NCI-H1417 treated with DMSO at 0.1 percent for 48 hours (cell line): Measurements from ENCODE around the gene CLMP.
"Not testable (repeated sequence)": the region's sequence is repeated elsewhere in the genome, so short reads cannot be mapped to it uniquely, and the experiment has no call there.

ENCODE experiments used
- DNase-seq: peaks from one replicate; lab custom pipeline; 2025; lab: John Stamatoyannopoulos, UW

Gene CLMP

GRCh38 chr11:123168241-123168640 lies 26.8 kb downstream of the CLMP start:
- no peak for DNase-seq

- DNase-seq, result no peak
Measured at GRCh38 chr11:123166071-123166559, 28.9 kb downstream of the CLMP start.

GRCh38 chr11:123164732-123165450 lies 30.2 kb downstream of the CLMP start:
- DNase-seq, result no peak

DNA sequence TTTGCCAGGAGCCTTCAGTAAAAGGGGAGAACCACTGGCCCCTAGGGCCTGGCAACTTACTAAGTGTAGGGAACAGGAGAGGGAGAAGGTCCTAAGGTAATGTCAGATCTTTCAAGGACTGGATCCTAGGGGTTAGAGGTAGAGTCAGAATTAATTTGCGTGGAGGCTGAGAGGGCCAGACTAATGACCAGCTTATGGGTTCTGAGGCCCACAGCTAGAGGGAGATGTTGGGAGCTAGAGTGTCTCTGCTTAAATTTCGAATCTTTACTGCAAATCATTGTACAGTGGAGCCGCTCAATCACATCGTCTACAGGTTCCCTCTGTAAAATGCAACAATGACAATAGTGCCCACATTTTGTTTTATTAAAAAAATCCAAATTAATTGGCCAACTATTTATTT lies 31.4 kb downstream of the CLMP start:
- no peak for DNase-seq

DNA sequence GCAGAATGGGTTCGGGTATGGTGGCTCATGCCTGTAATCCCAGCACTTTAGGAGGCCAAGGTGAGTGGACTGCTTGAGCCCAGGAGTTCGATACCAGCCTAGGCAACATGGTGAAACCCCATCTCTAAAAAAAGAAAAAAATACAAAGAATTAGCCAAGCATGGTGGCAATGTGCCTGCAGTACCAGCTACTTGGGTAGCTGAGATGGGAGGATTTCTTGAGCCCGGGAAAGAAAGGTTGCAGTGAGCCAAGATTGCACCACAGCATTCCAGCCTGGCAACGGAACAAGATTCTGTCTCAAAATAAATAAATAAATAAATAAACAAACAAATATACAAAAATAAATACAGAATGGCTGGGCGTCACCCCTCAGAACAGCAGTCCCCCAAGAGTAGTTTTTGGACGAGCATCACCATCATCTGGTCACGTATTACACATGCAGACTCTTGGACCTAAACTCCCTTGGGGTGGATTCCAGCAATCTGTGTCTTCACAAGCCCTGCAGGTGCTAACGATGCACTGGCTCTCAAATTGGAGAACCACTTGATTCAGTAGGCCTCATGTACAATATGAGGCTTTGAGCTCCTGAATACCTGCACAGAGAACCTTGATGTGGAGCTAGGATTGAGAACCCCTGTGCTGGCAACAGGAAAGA lies 33.5 kb downstream of the CLMP start:
- no peak for DNase-seq

DNA sequence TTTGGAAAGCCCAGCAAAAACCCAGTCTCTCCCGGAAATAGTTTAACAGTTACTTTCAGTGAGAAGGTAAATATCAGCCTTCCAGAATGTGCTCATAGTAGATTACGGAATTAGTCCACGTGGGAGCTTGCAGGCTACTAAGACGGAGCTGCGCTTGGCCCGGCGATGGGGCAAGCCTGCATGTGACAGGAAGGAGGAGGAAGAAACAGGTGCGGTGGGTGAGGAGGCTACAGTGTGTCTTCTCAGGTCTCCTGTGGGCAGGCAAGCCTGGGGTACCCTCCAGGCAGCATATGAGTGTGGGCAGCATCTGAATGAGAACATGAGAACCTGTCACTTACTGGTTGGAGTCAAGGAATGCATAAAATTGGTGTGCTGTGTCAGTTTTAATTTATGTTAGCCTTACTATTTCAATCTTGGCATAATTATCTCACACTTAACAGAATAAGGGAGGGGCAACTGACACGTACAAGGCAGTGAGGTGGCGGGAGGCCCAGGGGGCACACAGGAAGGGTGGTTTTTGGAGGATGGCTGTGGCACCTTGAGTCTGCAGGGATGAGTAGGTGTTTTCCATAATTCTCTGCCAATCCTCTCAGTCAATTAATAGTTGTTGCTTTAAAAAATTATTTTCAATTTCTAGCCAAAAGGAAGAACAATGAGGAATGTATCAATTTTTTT lies 35.7 kb downstream of the CLMP start:
- DNase-seq, result no peak

DNA sequence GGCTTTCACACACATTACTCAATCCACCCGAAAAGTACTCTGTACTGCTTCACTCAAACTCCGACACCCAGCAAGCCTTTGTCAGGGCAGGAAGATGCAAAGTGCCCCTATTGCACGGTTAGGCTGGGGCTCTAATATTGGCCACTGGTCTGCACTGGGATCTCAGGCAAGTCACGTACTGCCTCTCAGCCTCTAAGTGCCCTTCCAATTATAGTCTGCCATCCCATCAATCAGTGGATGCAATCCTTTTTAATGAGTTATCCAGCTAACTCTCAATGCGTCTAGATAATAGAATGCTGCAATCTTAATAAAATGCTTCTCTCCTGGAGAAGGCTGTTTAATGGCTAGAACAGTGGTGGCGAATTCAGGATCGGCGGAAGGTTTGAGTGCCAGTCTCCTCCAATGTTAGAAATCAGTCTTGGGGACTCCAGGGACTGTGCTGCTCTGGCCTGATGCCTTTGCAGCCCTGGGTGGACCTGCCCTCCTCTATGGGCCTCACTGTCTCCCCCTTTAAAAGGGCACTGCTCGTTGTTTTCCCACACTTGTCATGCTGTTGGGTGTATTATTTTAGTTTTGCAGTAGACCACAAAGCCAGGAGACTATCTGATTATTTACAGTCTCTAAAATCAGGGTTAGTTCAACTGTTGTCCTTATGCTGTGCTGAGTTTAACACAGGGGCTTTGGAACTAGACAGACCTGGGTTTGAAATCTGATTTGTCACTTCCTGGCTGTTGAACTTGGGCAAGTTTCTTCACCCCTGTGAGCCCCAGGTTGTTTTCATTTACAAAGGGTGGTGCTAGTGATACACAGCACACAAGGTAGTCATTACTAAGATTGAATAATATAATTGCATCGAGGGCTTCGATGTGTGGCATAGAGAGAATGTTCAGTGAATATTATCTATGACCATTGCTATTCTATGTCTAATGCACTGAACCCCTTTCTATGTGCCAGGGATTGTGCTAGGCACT lies 36.7 kb downstream of the CLMP start:
- DNase-seq, result peak; percentile 14

DNA sequence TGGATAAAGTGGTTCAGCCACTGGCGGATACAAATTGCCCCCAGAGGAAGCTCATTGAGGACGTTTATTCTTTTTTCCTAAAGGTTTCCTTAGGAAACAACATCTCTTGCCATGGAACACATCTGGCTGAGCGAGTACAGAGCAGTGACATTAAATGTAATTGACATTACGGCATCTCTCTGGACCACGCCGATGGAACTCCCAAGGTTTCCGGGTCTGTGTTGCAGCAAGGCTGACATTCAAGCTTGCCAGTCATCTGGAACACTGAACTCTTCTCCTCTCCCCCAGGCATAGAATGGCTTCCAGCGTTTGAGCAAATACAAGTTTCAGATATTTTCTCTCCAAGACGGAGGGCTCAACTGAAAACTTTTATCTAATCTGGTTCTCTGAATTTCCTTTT lies 42.1 kb downstream of the CLMP start:
- DNase-seq, result no peak

DNA sequence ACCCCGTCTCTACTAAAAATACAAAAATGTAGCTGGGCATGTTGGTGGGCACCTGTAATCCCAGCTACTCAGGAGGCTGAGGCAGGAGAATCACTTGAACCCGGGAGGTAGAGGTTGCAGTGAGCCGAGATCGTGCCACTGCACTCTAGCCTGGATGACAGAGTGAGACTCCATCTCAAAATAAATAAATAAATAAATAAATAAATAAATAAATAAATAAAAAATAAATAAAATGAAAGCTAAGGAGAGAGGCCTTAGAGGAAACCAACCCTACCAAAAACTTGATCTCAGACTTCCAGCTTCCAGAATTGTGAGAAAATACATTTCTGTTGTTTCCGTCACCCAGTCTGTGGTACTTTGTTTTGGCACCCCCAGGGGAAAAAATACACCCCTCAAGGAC lies 42.7 kb downstream of the CLMP start:
- not testable (repeated sequence) for DNase-seq

DNA sequence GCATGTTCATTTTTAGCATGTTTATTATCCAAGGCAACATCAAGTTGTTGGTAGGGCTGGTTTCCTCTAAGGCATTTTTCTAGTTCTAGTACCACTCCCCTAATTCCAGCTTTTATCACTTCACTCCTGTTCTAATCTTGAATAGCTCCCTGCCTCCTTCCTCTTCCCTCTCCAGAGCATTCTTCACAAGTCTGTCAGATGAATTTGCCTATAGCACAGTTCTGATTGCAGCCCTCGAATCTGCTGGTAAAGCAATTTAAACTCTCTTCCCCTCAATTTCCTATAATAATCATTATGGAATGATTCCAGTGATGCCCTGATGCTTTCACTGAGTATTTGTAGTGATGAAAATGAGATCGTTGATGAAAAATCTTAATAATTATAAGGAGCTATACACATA lies 43.3 kb downstream of the CLMP start:
- no peak for DNase-seq

DNA sequence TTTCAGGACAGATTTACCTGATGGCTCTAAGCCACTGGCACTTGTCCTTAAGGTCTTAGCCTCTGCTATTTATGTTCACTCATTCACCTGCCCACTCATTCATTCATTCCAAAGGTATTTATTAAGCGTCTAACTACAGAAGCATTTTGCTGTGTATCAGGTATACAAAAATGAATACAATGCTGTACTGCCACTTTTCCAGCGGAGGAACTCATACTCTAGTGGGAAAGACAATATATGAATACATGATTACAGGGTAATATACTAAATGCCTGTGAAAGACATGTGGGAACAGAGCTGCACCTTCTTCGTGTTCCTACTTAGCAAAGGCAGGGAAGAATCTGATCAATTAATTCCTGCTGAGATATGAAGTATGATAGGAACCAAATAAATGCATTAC lies 43.7 kb downstream of the CLMP start:
- DNase-seq, result no peak

GRCh38 chr11:123150882-123151281 lies 44.2 kb downstream of the CLMP start:
- DNase-seq, result no peak

DNA sequence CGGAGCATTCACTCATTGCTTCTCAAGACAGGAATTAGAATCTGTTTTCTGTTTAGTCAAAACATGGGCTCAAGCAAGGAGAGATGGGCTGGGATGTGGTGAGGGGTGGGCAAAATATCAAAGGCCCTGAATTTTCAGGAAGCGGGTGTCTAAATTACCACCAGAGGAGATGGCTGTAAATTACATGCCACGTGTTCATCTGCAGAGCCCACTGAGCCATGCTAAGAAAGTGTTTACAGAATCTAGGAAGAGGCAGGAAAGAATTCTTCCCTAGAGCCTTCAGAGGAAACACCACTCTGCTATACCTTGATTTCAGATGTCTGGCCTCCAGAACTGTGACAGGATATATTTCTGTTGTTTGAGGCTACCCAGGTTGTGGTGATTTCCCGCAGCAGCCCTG lies 46.1 kb downstream of the CLMP start:
- DNase-seq, result no peak

DNA sequence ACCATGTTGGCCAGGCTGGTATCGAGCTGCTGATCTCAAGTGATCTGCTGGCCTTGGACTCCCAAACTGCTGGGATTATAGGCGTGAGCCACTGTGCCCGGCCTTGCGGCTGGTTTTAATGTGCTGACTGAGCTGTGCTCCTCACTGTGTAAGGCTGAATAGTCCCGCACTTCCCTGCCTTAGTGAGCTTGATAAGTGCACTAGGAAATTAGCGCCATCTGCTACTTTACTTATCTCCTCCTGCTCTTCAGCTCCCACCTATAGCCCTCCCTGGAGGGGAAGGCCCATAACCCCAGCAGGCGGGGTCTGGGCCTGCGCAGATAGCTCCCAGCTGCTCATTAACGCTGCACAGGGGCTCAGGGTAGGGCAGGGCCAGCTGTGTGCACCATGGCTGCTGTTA lies 49.4 kb downstream of the CLMP start:
- DNase-seq, result no peak

DNA sequence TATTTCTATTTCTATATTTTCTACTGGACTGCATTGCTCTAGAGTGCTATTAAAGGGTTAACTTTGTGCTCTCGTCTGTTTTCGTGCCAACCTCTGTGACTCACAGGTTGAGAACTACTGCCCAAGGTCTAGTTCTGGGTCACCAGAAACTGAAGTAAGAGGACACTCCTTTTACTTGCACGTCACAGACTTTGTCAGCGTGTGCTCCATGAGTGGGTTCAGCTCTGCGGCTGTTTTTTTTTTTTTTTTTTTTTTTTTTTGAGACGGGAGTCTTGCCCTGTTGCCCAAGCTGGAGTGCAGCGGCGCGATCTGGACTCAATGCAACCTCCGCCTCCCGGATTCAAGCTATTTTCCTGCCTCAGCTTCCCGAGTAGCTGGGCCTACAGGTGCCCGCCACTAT lies 49.8 kb downstream of the CLMP start:
- DNase-seq, result no peak

DNA sequence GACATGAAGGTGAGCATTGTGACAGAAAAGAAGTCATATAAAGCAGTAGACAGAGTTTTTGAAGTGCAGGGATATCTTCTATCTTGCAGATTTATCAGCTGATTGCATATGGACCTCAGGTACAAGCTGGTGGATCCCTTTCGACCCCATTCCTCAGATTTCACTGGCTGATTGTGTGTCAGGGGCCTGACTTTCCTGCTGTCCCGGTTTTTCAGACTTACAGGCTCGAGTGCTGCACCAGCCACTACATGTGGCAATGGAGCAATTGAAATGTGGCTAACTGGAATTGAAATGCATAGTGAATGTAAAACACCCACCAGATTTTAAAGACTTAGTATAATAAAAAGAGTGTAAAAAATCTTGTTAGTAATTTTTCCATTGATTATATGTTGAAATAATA lies 50.3 kb downstream of the CLMP start:
- DNase-seq, result no peak

DNA sequence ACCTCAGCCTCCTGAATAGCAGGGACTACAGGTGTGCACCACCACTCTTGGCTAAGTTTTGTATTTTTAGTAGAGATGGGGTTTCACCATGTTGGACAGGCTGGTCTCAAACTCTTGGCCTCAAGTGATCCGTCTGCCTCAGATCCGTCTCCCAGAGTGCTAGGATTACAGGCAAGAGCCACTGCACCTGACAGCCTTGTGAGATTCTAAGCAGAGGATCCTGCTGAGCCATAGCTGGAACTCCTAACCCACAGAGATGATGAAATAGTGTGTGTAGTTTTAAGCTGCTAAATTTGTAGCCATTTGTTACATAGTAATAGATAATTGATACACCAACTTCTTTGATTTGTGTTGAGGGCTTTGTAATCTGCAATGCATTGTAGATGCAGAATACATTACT lies 51.1 kb downstream of the CLMP start:
- DNase-seq, result no peak

GRCh38 chr11:123143476-123143875 lies 51.6 kb downstream of the CLMP start:
- DNase-seq, result no peak

- DNase-seq, result no peak
Measured at GRCh38 chr11:123139206-123139605, 55.8 kb downstream of the CLMP start.

DNA sequence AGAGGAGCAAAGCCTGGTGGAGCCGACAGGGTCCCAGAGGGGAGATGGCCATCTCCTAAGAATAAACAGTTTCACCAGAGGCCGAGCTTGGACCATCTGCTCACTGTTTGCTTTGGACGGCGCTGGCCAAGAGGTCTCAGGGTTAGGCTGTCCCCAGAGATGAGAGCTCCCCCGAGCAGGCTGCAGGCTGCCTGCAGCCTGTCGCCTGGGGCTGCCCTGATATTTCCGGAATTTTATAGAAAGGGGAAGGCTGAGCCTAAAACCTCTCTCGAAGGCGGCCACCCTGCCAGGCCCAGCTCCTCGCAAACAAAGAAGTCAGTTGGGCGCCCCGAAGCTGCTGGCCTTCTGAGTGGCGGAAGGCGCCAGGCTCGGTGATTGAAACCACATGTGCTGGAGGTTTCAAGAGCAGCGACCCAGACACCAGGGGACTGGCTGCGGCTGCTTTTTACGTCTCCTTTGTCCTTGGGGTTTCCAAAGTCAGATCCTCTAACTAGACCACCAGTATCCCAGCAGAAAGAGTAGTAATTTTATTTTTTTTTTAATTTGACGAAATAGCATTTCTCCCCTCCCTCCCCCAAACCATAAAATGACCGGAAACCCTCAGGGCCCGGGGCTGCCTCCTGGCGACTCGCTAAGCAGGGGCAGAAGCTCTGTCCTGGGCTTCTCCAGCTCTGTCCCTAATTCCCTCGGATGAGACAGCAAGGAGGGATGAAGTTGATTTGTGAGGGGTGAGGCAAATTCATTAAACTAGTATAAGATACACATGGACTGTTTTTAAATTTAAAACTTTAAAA lies 57.4 kb downstream of the CLMP start:
- no peak for DNase-seq

- no peak for DNase-seq
Measured at GRCh38 chr11:123135863-123136446, 59.1 kb downstream of the CLMP start.
